IPS DF 4.7 (cell line): Measurements from ENCODE around the gene PTRH1.
"Not testable (repeated sequence)": the region's sequence is repeated elsewhere in the genome, so short reads cannot be mapped to it uniquely, and the experiment has no call there.

Experiments used
- DNase-seq: peaks from one replicate; pipeline ENCODE4 v3.0.0-alpha.2; 2013; ENCODE audit warnings: low spot score; ENCODE audit errors: extremely low read depth

PTRH1 gene, protein sequence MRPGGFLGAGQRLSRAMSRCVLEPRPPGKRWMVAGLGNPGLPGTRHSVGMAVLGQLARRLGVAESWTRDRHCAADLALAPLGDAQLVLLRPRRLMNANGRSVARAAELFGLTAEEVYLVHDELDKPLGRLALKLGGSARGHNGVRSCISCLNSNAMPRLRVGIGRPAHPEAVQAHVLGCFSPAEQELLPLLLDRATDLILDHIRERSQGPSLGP

DNA sequence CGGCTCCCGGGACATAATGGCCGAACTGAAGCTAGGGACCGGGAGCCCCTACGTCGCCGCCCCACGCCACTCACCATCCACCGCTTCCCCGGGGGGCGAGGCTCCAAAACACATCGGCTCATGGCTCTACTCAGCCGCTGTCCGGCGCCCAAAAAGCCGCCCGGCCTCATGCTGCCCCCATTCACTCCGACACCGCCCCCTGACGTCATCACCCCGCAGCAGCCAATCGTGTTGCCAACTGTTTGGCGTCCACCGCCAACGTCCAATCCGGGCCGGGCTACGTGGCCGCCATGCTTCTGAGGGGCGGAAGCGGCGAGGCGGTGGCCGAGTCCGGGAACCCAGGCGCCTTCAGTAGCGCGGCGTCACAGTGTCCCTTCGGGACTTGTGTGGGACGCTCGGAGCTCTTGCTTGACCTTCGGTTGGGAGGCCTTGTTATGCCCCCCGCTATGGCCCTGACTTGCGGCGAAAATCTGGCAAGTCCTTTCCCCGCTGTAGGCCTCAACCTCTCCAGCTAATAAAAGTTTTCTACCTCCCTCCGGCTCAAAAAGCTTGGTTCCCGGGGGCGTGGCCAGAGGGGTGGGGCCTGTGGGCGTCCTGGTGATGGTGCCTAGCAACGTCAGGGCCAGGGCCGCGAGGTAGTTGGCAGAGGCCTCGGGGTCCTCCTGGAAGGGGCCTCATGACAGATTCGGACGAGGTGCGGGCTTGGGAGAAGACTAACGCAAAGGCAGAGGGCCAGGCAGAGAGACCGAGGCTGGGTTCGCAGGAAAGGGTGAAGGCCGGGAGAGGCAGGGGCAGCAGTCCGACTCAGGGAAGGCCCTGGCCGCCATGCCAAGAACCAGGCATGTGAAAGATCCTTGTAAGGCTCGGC is at the start of gene PTRH1, which contains the start of gene TTC16:
TSS of gene PTRH1 (minus strand) at position 194 of the 868 bp plus-strand sequence. CDS start at position 170, 24 bp downstream.
TSS of gene TTC16 (plus strand) at position 610 of the 868 bp plus-strand sequence. CDS start at position 677, 67 bp downstream.
- DNase-seq = peak; percentile 85

DNA sequence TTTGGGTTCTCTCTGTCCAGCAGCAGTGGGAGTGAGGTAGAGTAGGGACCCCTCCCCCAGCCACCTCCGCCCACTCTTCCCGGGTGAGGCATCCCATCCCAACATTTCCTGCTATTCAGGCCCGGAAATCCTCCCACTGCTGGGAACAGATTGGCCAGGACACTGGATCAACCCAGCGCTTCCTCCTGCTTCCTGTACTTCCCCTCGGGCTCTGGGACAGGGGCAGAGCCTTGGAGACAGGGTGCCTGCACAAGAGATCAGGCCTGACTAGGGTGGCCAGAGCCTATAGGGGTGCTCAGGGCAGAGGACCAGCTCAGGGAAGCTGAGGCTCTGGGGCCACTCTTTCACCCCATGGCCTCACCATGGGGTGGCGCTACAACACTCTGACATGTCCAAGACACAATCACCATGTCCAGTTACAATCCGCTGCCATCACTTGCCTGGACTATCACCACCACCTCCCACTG is 48.5 kb upstream of the PTRH1 start:
- DNase-seq = no peak

DNA sequence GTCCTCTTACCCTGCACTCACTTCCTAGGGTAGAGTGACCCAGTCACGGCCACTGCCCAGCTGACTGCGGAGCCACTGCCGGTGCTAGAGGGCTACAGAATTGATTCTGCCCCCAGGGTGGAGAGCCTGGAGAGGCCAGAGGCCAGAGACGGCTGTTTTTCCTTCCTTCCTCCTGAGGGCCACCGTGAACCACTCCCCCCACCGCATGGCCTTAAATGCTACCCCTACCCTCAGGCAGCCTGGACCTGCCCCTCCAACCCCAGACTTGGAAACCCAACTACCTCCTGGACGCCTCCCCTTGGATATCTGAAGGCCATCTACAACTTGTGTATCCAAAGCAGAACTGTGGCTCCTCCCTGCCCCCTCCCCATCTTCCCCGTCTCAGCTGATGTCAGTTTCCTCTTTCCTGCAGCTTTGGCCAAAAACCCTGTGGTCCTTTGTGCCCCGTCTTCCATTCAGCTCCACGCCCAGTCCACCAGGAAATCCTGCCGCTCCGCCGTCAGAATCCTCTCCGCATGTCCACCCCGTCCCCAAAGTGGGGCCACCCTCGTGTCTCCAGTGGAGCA is 46.7 kb upstream of the PTRH1 start:
- no peak for DNase-seq

DNA sequence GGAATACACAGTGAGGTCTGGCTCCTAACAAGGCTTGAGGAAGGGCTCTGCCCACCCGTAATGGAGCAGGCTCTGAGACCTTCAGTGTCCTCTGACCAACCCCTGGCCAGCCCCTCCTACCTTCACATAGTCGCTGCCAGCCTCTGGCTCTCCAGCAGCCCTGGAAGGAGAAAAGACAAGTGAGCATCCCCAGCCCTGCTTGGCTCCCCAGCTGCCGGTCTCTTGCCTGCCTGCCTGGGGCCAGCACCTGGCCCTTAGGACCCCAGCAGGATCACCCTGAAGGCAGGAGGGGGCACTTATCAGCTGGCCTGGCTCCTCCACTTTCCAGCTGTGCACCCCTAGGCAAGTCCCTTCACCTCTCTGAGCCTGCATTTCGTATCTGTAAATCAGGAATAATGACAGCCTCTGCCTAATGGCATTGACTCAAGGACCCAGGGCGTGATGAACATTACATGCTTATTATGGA is 46.1 kb upstream of the PTRH1 start:
- DNase-seq = no peak

DNA sequence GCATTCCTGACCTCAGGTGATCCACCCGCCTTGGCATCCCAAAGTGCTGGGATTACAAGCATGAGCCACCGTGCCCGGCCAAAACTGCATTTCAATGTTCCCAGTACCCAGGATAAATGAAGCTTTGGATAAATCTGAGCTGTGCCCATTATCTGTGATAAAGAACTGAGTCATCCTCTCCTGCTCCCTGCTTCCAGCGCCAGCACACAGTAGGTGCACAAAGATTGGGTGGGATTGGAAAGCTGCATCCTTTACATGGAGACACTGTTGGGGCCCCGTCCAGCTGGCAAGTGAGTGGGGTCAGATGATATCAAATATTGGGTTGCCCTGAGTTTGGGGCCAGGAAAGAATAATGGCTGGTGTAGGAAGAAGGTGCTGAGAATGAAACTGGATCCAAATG is 45.6 kb upstream of the PTRH1 start:
- DNase-seq = no peak

DNA sequence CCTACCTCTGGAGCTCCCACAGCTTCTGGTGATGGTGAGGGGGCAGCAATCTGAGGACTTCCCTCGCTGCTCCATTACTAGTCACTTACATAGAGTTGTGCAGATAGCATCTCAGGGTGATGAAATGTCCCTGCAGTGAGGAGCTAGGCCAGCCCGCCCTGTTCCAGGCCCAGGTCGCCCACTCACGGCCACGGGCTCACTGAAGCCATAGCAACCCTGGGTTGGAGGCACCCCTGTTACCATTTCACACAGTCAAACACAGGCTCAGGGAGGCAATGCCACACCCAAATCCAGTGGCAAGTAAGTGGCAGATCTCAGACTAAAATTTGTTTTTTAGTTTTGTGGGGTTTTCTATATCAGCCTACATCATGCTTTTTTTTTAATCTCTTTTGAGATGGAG is 43.4 kb upstream of the PTRH1 start:
- no peak for DNase-seq

DNA sequence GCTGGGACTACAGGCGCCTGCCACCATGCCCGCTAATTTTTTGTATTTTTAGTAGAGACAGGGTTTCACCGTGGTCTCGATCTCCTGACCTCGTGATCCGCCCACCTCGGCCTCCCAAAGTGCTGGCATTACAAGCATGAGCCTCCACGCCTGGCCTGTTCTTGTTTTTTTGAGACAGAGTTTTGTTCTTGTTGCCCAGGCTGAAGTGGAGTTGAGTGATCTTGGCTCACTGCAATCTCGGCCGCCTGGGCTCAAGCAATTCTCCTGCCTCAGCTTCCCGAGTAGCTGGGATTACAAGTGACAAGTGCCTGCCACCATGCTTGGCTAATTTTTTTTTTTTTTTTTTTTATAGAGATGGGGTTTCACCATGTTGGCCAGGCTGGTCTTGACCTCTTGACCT is 41.3 kb upstream of the PTRH1 start:
- not testable (repeated sequence) for DNase-seq

DNA sequence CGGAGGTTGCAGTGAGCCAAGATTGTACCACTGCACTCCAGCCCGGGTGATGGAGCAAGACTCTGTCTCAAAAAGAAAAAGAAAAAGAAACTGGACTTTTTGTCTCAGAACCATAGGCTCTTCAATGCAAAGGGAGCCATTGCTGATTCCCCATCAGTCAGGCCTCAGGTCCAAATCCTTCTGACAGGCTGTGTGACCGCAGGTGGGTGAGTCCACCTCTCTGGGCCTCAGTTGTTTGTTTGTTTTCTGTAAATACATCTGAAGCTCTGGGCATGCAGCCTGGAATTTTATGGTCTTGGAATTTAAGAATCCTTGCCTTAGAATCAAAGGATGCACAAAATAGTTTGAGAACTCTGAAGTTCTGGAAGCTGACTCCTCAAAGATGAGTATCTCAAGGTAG is 40.8 kb upstream of the PTRH1 start:
- DNase-seq = no peak

DNA sequence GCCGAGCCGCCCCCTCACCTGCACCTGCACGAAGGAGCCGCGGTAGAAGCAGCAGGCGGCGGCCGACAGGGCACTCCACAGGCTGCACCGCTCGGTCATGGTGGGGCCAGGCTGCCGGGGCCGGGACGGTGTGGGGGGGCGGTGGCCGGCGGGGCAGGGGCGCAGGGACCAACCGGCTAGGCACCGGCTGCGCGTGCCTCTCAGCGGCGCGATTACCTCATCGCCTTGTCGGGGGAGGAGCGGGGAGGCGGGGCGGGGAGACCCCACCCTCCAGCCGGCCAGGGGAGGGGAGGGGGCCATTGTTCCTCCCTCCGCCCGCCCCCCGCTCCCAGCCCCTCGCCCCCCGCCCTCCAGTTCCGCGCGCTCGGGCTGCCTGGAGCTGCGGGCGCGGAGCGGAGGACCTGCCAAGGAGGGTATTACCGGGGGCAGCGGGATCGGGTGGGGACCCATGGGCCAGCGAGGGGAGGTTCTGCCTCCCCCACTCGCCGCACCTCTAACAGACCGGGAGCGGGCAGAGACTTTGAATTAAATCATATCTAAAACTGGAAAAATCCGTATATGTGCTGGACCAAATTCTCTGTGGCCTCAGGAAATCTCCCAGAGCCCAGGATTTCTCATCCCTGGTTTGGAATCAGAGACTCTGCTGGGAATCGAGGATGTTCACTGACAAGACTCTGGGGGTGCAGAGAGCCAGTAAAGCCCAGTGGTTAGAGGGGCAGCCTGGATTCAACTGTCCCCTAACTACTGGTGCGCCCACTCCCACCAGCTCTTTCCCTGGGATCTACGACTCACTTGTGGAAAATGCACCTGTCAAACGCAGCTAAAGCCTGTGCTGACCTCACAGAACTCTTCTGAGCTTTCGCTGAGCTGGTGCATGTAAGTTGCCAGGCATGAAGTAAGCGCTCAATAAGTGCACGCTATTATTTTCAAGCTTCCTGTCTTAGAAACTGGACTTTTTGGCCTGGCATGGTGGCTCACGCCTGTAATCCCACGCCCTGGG is 39.9 kb upstream of the PTRH1 start:
- DNase-seq = no peak

DNA sequence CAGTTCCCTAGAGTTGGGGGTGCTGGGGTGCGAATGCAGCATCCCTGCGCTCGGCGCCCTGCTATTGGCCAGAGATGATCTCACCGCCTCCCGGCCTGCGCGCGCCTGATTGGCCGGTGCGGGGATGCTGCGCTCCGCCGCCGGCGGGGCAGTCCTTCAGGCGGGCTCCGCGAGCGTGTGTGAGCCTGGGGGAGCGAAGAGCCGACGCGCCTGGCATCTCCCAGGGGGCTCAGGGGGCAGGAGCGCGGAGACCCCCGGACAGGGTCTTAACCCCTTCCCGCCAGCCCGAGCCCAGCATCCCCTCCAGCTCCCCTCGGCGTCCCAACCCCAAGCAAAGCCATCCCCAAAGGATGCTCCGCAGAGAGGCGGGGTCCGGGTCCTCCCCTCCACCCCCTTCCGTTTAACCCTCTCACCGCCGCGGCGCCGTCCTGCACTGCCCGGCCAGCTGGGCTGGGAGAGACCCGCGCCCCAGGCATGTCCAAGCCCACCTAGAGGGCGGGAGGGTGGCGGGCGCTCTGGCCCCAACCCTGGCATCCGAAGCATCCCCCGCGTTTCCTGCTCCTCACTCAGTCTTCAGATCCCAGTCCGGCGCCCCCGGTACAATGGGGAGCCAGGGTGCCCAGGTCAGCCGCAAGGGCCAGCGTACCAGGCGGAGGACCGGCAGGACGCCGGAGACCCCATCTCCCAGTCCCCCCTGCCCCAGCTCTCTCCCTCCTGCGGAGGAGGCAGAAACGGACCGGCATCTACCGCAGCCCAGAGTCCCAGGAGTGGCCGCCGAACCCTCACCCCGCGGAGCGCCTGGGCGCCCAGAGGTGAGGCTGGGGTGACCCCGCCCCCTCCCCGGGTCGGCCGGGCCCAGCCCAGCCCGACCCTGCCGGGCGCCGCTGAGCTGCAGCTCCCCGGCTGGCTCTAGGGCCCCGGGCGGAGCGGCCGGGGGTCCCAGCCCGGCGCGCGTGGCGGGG is 38.9 kb upstream of the PTRH1 start:
- DNase-seq = no peak

DNA sequence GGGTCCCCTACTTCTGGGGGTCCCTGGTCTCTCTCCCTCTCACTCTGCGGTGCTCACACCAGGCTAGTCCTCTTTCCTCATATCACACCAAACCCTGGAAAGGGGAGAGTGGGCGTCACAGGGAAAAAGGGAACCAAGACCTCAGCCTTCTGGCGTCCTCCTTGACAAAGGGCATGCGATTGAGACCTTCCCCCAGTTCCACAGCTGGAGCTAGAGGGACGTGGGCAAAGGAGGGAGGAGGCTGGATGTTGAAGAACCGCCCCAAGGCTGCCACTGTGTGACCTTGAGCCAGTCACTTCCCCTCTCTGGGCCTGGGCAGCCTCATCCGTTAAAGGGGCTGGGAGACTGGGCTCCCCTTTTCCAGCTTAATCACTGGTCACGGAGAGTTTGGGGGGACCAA is 38.2 kb upstream of the PTRH1 start:
- DNase-seq = no peak

DNA sequence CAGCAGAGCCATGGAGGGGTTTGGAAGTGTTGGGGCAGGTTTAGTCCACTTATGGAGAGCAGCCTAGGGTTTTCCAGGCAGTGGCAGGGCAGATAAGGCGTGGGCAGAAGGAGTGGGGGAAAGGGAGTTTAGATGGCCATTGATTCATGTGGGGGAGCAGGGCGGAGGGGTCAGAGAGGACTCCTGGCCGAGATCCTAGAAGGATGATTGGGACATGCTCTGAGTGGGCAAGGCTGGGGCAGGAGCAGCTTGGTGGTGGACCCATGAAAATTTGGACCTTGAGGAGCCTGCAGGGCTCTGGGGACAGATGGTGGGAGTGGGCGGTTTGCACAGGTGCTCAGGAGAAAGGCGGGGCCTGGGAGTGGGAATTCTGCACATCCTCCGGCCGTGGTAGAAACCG is 37.7 kb upstream of the PTRH1 start:
- DNase-seq = no peak

DNA sequence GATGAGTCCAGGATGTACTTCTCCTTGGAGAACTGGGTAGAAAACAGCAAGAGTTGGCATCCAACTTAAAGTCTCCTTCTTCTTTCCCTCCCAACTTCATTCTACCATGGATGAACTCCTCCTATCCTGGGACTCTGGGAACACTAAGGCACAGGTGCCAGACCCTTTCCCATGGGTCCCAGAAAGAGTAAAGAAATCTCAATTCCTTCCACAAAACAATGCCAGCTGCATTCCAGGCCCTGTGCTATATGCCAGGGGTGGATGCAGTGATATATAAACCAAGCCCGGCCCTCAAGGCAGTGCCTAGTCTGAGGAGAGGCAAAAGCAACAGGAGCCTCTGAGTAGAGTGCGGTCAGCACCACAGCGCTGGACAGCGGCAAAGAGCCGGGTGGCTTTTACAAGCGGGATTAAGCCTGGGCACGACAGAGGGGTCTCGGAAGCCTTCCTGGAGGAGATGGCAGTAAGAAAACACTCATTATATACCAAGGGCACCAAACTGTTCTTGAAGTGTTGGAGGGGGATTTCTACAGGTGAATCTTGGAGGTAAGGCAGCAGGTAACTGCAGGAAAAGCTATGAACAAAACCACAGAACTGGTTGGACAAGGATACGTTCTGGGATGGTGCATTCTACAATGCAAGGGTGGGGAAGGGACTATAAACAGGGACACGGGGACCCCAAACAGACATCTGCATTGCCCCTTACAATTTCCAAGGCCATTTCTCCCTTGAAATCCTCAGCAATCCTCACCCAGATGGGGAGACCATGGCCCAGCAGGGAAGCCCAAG is 36.0 kb upstream of the PTRH1 start:
- DNase-seq = no peak

DNA sequence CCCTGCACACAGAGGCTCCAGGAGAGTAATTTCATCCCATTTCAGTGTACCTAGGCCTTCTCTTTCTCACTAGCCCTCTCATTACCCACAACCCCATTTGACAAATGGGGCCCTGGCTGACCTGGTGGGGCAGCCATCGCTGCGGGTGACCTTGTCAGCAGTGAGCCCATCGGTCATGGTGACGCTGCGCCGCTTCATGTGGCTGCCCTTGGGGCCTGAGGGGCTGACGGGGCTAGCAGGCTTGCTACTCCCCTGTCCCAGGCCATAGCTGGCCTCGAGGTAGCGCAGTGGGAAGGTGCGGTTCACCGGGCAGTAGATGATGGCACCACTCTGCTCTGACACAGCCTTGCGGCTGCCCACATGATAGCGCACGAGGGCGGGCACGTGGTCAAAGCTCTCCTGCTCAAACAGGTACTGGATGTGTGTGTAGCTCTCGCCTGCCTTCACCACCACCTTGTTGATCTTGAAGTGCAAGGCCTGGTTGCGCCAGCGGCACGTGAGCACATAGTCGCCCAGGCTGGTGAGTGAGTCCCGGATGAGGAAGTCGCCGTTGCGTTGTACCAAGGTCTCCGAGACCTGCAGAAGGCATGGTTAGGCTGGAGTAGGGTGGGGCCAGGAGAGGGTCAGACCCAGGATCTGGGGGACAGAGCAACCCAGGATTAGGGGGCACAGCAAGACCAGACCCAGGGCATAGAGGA is 33.8 kb upstream of the PTRH1 start:
- DNase-seq = no peak

DNA sequence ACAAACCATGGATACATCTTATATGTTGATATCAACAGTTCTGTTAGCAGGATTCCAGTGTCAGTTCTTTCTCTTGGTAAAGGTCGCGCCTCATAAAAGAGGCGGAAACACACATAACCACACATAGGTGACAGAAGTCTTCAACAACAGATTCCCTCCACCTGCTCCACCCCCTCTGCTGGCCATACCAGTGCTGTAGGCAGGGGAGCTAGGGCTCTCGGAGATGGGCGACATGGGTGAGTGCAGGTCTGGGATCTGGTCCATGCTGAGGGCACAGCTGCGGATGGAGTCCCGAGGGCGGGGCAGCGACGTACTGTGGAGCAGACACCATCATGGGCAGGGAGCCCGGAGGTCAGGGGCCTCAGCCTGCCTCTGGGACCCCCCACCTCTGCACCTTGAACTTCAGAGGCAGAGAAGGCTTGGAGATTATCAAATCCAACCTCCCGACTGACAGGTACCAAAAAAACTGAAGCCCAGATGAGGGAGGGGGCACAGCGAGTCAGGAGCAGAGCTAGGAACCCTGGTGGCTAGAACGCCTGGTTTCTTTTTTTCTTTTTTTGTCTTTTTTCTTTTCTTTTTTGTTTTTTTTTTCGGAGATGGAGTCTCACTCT is 31.6 kb upstream of the PTRH1 start:
- no peak for DNase-seq

DNA sequence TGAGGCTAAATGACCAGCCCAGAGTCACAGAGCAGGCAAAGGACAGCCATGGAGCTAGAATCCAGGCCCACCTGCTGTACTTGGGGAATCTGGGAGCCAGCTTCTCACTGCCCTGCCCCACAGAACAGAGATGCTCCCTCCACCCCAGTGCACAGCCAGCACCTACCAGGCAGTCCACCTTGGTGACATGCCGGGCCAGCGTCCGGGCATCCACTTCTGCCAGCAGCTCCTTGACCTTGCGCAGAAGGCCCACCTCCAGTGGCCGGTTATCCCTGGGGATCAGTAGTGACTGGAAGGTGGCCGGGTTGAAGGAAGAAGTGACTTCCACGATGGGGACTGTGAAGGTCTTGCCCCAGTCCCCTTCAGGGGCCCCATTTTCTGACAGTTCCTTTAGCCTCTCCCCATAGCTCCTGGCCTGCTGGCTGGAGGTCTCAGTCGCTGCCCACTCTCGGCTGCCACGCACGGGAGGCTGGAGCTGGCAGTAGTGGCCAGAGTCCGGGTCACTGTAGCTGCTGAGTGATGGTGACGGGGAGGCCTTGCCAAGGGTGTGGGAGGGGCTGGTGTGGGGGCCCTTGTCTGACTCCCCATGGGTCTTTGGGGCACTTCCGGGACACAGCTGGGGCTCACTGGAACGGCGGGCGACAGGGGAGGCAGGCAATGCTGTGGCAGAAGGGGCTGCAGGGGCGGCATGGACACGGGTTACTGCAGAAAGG is 29.1 kb upstream of the PTRH1 start:
- no peak for DNase-seq

DNA sequence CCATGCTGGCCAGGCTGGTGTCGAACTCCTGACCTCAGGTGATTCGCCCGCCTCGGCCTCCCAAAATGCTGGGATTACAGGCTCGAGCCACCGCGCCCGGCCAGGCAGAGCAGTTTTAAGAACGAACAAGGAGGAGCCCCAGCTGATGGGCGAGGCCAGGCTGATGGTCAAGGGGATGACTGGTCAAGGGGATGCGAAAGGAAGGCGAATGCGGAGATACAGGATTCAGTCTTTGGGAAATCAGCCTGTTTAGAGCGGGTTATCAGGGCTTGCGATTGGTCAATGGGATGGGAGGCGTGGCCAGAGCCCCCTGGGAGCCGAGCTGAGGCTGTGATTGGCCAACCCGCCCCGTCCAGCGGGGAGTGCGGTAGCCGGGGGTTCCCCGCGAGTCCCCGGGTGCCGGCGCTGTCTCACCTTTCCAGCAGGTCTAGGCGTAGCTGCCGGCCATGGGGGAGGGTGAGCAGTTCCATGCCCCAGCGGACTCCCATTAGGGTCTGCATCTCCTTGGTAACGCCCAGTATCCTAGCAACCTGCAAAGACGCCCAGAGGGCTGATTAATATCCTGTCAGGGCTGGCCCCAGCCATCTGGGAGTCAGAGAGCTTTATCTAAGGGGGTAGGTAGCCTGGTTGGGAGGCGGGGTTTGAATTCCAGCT is 27.1 kb upstream of the PTRH1 start:
- no peak for DNase-seq
